ENCODE results near the gene HEPACAM.
A peak's percentile ranks its signal among the peaks of the same experiment; 100 is the strongest.
"Not testable (repeated sequence)": the region's sequence is repeated elsewhere in the genome, so short reads cannot be mapped to it uniquely, and the experiment has no call there.

Gene HEPACAM

GRCh38 chr11:124935548-124936514 lies at the start of gene HEPACAM:
Gene HEPACAM (minus strand): TSS chr11:124936047. CDS start chr11:124936006, 41 bp downstream.
- no peak for DNase-seq (ENCODE audit: low read depth, low spot score)

- no peak for DNase-seq (ENCODE audit: low read depth, low spot score)
Observed at GRCh38 chr11:124984512-124984854, 48.6 kb upstream of the HEPACAM start.

- DNase-seq (ENCODE audit: low read depth, low spot score) = no peak
Observed at GRCh38 chr11:124983674-124984511, 48.0 kb upstream of the HEPACAM start.

GRCh38 chr11:124982043-124982442 lies 46.2 kb upstream of the HEPACAM start:
- no peak for DNase-seq (ENCODE audit: low read depth, low spot score)

- no peak for DNase-seq (ENCODE audit: low read depth, low spot score)
Observed at GRCh38 chr11:124978316-124978715, 42.5 kb upstream of the HEPACAM start.

GRCh38 chr11:124977006-124977405 lies 41.2 kb upstream of the HEPACAM start:
- no peak for DNase-seq (ENCODE audit: low read depth, low spot score)

GRCh38 chr11:124976531-124976930 lies 40.7 kb upstream of the HEPACAM start:
- no peak for DNase-seq (ENCODE audit: low read depth, low spot score)

GRCh38 chr11:124971810-124972209 lies 36.0 kb upstream of the HEPACAM start:
- no peak for DNase-seq (ENCODE audit: low read depth, low spot score)

GRCh38 chr11:124970925-124971324 lies 35.1 kb upstream of the HEPACAM start:
- no peak for DNase-seq (ENCODE audit: low read depth, low spot score)

GRCh38 chr11:124968197-124968596 lies 32.4 kb upstream of the HEPACAM start:
- DNase-seq (ENCODE audit: low read depth, low spot score) = not testable (repeated sequence)

- peak; percentile 70 for DNase-seq (ENCODE audit: low read depth, low spot score)
Observed at GRCh38 chr11:124961972-124962609, 26.2 kb upstream of the HEPACAM start.

- no peak for DNase-seq (ENCODE audit: low read depth, low spot score)
Observed at GRCh38 chr11:124955035-124955434, 19.2 kb upstream of the HEPACAM start.

GRCh38 chr11:124954590-124954955 lies 18.7 kb upstream of the HEPACAM start:
- no peak for DNase-seq (ENCODE audit: low read depth, low spot score)

- DNase-seq (ENCODE audit: low read depth, low spot score) = peak; percentile 95
Observed at GRCh38 chr11:124953753-124954589, 18.1 kb upstream of the HEPACAM start, which contains the start of gene CCDC15. Gene CCDC15 (plus strand): TSS chr11:124954202. CDS start chr11:124954733, 531 bp downstream.

- no peak for DNase-seq (ENCODE audit: low read depth, low spot score)
Observed at GRCh38 chr11:124951341-124951740, 15.5 kb upstream of the HEPACAM start.

- DNase-seq (ENCODE audit: low read depth, low spot score) = no peak
Observed at GRCh38 chr11:124950601-124951330, 14.9 kb upstream of the HEPACAM start.

GRCh38 chr11:124946735-124947141 lies 10.9 kb upstream of the HEPACAM start:
- DNase-seq (ENCODE audit: low read depth, low spot score) = no peak

- no peak for DNase-seq (ENCODE audit: low read depth, low spot score)
Observed at GRCh38 chr11:124945826-124946225, 10.0 kb upstream of the HEPACAM start.

- no peak for DNase-seq (ENCODE audit: low read depth, low spot score)
Observed at GRCh38 chr11:124944565-124944964, 8.7 kb upstream of the HEPACAM start.

GRCh38 chr11:124943741-124944140 lies 7.9 kb upstream of the HEPACAM start:
- no peak for DNase-seq (ENCODE audit: low read depth, low spot score)

All from smooth muscle cell of the brain vasculature (primary cell).